PC-3 (cell line): Measurements from ENCODE around the gene GAGE10.

Source experiments
- EZH2 ChIP-seq: fragments of 300-600 bp; sonication (generic); IDR thresholded peaks from one replicate; pipeline ENCODE4 v1.6.1; 2017; ENCODE audit warnings: antibody characterized with exemption, mild to moderate bottlenecking, low read length; ENCODE audit not compliant: unreplicated experiment
- TF ChIP-seq, protein P1 (sequence below): fragments of 300-600 bp; sonication (generic); conservative IDR thresholded peaks from 2 replicates; pipeline ENCODE4 v1.5.1; 2017; ENCODE audit warnings: antibody characterized with exemption, low read depth, mild to moderate bottlenecking, low read length

DNA sequence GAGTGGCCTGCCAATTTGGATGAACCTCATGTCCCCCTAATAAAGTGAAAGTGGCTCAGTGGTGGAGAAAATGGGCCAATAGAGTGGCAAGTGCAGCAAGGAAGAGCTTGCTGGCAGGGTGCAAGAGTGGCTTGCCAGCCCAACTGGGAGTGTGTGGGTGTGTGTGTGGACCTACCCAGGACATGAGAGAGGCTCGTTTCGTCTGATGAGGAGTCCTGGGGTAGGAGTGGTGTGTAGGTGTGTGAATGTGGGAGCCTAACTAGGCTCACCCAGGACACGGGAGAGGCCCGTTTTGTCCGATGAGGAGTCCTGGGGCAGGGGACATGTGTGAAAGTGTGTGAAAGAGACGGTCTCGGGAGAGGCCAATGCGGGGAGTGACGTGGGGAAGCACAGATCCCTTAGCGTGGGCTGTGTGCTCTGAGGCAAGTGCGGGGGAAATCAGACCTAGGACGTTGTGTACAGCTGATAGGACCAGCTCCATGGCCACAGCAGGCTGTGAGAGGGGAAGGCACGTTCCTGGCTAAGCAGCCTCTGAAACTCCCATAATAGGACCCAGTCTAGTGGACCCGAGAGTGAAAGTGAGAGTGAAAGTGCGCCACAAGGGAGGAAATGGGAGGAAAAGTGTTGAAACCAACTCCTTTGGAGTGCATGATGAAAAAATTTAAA lies 5.3 kb downstream of the GAGE10 start:
- TF ChIP-seq, protein P1, sequence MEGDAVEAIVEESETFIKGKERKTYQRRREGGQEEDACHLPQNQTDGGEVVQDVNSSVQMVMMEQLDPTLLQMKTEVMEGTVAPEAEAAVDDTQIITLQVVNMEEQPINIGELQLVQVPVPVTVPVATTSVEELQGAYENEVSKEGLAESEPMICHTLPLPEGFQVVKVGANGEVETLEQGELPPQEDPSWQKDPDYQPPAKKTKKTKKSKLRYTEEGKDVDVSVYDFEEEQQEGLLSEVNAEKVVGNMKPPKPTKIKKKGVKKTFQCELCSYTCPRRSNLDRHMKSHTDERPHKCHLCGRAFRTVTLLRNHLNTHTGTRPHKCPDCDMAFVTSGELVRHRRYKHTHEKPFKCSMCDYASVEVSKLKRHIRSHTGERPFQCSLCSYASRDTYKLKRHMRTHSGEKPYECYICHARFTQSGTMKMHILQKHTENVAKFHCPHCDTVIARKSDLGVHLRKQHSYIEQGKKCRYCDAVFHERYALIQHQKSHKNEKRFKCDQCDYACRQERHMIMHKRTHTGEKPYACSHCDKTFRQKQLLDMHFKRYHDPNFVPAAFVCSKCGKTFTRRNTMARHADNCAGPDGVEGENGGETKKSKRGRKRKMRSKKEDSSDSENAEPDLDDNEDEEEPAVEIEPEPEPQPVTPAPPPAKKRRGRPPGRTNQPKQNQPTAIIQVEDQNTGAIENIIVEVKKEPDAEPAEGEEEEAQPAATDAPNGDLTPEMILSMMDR = no peak
- no peak for TF ChIP-seq EZH2
